Adipocyte (in vitro differentiated cells): ENCODE data around the gene ROBO2.

ENCODE experiments used
- DNase-seq: peaks from one replicate; pipeline ENCODE4 v3.0.0-alpha.2; 2015; ENCODE audit warnings: low read depth
- H3K27me3 ChIP-seq: replicated peaks from 2 replicates; pipeline ENCODE4 v1.7.0; 2013; ENCODE audit warnings: mild to moderate bottlenecking, low read length, moderate library complexity; ENCODE audit not compliant: control insufficient read depth, insufficient read depth
- H3K36me3 ChIP-seq: 2 replicates; pipeline ENCODE4 v1.7.0; 2013; ENCODE audit warnings: low read length, mild to moderate bottlenecking, moderate library complexity; ENCODE audit not compliant: control insufficient read depth, insufficient read depth, severe bottlenecking
- H3K4me1 ChIP-seq: 2 replicates; pipeline ENCODE4 v1.7.0; 2013; ENCODE audit warnings: mild to moderate bottlenecking, low read length, moderate library complexity; ENCODE audit not compliant: control insufficient read depth, insufficient read depth
- H3K4me3 ChIP-seq: 2 replicates; pipeline ENCODE4 v1.7.0; 2013; ENCODE audit warnings: mild to moderate bottlenecking, low read length, moderate library complexity
- H3K9ac ChIP-seq: 2 replicates; pipeline ENCODE4 v1.7.0; 2013; ENCODE audit warnings: mild to moderate bottlenecking, low read length, moderate library complexity
- H3K9me3 ChIP-seq: 2 replicates; pipeline ENCODE4 v1.7.0; 2013; ENCODE audit warnings: mild to moderate bottlenecking, low read length, moderate library complexity; ENCODE audit not compliant: control insufficient read depth

ROBO2 gene

GRCh38 chr3:77158730-77159581, 119.1 kb downstream of the ROBO2 start:
- Histone ChIP-seq H3K9me3 (no peaks in the 10 kb centered on the region), H3K4me1 (no peaks in the 10 kb centered on the region)
- DNase-seq: no peak

DNA sequence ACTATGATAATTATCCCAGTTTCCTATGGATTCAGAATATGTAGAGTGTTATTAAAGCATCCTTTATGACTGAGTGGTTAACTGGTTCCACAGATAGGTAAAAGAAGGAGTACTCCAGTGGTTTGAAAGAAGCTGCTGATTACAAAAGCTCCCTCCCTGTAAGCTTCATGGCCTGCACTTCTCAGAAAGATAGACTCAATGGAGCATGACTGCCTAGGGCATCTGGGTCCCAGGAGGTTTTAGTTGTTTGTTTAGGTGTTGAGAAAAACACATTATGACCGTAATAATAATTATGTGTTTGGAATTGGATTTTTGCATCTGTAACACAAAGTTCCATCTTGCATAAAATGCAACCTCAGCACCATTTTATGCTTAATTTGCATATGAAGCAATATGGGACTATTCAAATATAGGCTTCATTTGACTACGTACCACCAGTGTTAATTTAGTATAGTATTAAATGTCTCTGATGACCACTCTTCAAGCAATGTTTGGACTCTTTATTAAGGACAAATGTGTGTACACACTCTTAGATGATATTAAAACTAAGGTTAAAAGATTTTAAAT, 121.1 kb downstream of the ROBO2 start:
- Histone ChIP-seq H3K9me3 (no peaks in the 10 kb centered on the region), H3K4me3 (no peak overlapping the region), H3K27me3 (no peaks in the 10 kb centered on the region), H3K36me3 (no peaks in the 10 kb centered on the region), H3K4me1 (no peaks in the 10 kb centered on the region), H3K9ac (no peak overlapping the region)
- DNase-seq: no peak

More at GRCh38 chr3:77158730-77159581, 119.1 kb downstream of the ROBO2 start:
- Histone ChIP-seq H3K27me3 (no peaks in the 10 kb centered on the region), H3K4me3 (no peak overlapping the region), H3K9ac (no peak overlapping the region), H3K36me3 (no peaks in the 10 kb centered on the region)

DNA sequence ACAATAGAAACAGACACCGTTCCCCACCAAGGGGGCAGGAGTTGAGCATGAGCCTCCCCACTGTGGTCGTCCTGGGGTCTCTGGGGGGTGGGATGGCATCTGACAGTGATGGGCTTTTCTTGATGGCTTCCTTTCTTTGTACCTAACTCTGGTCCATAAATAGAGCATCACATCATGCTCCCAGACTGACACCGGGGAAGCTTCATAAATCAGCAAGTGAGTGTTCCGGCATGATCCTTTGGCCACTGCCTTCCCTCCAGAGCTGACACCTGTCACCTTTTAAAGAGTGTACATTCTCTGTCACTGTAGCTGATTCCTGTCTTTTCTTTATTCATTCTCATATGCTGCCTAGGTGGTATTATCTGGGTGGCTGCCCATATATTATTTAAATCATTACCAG, 129.9 kb downstream of the ROBO2 start:
- Histone ChIP-seq H3K27me3 (no peaks in the 10 kb centered on the region), H3K9me3 (no peaks in the 10 kb centered on the region), H3K4me3 (no peak overlapping the region), H3K9ac (no peak overlapping the region), H3K4me1 (no peaks in the 10 kb centered on the region), H3K36me3 (no peaks in the 10 kb centered on the region)
- DNase-seq: no peak

GRCh38 chr3:77171026-77171425, 131.1 kb downstream of the ROBO2 start:
- H3K4me3 ChIP-seq: no peak overlapping the region
- no peak for DNase-seq

DNA sequence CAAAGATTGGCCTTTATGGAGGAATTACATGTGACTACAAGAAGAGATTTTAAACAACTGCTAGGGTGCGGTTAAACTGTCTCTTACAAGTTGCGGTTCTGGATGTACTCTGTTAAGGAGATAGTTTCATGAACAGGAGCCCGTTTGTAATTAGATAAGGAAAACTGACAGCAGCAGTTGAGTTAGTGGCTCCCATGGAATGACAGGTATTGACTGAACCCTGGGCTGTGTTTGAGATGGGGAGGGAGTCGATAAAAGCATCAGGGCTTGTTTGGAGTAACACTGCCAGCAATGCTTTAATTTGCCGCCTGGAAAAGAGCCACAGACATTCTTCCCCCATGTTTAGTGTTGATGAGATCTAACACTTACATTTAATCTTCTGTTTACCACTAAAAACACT, 139.9 kb downstream of the ROBO2 start:
- H3K9me3 ChIP-seq: no peaks in the 10 kb centered on the region
- no peaks in the 10 kb centered on the region for H3K4me1 ChIP-seq
- no peak overlapping the region for H3K9ac ChIP-seq
- H3K36me3 ChIP-seq: no peaks in the 10 kb centered on the region
- H3K27me3 ChIP-seq: no peaks in the 10 kb centered on the region
- H3K4me3 ChIP-seq: no peak overlapping the region
- DNase-seq: no peak

More at GRCh38 chr3:77171026-77171425, 131.1 kb downstream of the ROBO2 start:
- H3K27me3 ChIP-seq: no peaks in the 10 kb centered on the region
- no peaks in the 10 kb centered on the region for H3K9me3 ChIP-seq
- no peaks in the 10 kb centered on the region for H3K4me1 ChIP-seq
- H3K36me3 ChIP-seq: no peaks in the 10 kb centered on the region
- no peak overlapping the region for H3K9ac ChIP-seq

DNA sequence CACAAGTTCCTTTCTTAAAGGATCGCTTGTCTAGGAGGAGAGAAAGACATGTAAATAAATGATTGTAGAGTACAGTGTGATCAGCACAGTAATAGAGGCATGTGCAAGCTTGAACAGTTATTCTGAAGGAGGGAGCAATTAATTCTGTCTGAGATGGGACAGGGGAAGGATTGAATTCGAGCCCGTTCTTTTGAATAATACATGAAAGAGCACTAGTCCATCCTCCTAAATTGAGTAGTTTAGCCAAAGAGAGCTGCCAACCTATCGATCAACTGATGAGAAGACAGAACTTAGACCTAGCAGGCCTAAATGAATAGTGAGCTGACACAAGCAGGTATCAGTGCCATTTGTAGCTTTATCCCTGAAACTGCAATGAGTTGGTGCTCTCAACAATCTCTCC, 142.4 kb downstream of the ROBO2 start:
- Histone ChIP-seq H3K4me1 (peaks cover 2% of the 10 kb centered on the region), H3K9ac (no peak overlapping the region), H3K9me3 (no peaks in the 10 kb centered on the region), H3K27me3 (no peaks in the 10 kb centered on the region), H3K36me3 (no peaks in the 10 kb centered on the region), H3K4me3 (no peak overlapping the region)
- no peak for DNase-seq

DNA sequence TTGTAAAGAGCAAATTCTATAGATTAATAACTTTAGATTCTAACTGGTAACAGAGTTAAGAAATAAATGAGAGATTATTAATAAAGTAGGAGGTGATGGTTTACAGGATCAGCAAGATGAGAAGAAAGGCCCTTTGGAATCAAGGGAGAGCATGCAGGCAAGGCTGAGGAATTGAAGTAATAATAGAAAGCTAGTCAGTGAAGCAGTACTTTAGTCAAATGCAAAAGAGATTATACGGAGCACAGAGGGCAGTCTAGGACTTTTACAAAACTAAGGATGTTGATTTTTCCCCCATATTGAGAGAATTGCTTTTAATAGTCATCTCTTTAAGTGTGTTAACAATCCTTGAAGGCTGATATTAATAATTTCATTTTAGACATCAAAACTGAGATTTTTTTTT, 146.4 kb downstream of the ROBO2 start:
- DNase-seq: no peak
- H3K36me3 ChIP-seq: no peaks in the 10 kb centered on the region
- H3K27me3 ChIP-seq: no peaks in the 10 kb centered on the region
- H3K9ac ChIP-seq: no peak overlapping the region
- H3K4me3 ChIP-seq: no peak overlapping the region
- H3K4me1 ChIP-seq: peaks cover 10% of the 10 kb centered on the region
- H3K9me3 ChIP-seq: no peaks in the 10 kb centered on the region

GRCh38 chr3:77186728-77187127, 146.8 kb downstream of the ROBO2 start:
- no peaks in the 10 kb centered on the region for H3K36me3 ChIP-seq

DNA sequence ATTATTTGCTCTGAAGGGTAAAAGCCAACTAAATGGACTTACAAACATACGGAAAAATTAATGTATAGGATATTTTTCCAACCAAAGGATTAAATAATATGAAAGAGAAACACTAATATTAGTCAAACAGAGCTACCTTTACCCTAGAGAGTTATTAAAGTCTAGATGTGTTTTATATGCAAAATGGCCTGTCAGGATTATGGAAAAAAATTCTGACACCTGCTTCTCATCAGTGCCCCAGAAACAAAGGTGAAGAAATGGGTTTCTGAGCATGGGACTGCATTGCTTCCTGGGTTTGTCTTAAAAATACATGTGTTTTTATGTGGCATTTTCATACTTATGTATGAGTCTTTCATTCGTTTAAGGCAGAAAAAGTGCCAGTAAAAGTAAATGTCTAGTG, 148.3 kb downstream of the ROBO2 start:
- Histone ChIP-seq H3K9me3 (no peaks in the 10 kb centered on the region), H3K27me3 (no peaks in the 10 kb centered on the region), H3K4me3 (no peak overlapping the region), H3K36me3 (no peaks in the 10 kb centered on the region), H3K4me1 (peaks cover 10% of the 10 kb centered on the region), H3K9ac (no peak overlapping the region)
- no peak for DNase-seq

More at GRCh38 chr3:77186728-77187127, 146.8 kb downstream of the ROBO2 start:
- H3K9ac ChIP-seq: no peak overlapping the region
- H3K4me1 ChIP-seq: peaks cover 10% of the 10 kb centered on the region
- no peaks in the 10 kb centered on the region for H3K9me3 ChIP-seq
- DNase-seq: peak; percentile 47
- no peaks in the 10 kb centered on the region for H3K27me3 ChIP-seq
- no peak overlapping the region for H3K4me3 ChIP-seq

GRCh38 chr3:77189258-77189657, 149.4 kb downstream of the ROBO2 start:
- Histone ChIP-seq H3K36me3 (no peaks in the 10 kb centered on the region), H3K4me1 (peaks cover 10% of the 10 kb centered on the region), H3K9ac (no peak overlapping the region), H3K4me3 (no peak overlapping the region), H3K9me3 (no peaks in the 10 kb centered on the region), H3K27me3 (no peaks in the 10 kb centered on the region)
- DNase-seq: no peak

GRCh38 chr3:77189684-77190083, 149.8 kb downstream of the ROBO2 start:
- peaks cover 10% of the 10 kb centered on the region for H3K4me1 ChIP-seq
- no peak overlapping the region for H3K4me3 ChIP-seq
- no peaks in the 10 kb centered on the region for H3K9me3 ChIP-seq
- no peak overlapping the region for H3K9ac ChIP-seq
- DNase-seq: no peak
- H3K36me3 ChIP-seq: no peaks in the 10 kb centered on the region
- no peaks in the 10 kb centered on the region for H3K27me3 ChIP-seq
